ENCODE results near the gene UBAP2L. TPM values are rescaled to one million over a fixed set of nuclear protein-coding genes. Genes with fewer than 3 reads are reported as not detected.
A peak's percentile ranks its signal among the peaks of the same experiment; 100 is the strongest.
"Not testable (repeated sequence)": the region's sequence is repeated elsewhere in the genome, so short reads cannot be mapped to it uniquely, and the experiment has no call there.

The UBAP2L gene
- total and polyA plus RNA-seq, 9 of the 15 experiments (the other 6 are each of a cell fraction or from before 2014, with no cell fraction given): 75.0 to 245 (median 119) TPM

DNA sequence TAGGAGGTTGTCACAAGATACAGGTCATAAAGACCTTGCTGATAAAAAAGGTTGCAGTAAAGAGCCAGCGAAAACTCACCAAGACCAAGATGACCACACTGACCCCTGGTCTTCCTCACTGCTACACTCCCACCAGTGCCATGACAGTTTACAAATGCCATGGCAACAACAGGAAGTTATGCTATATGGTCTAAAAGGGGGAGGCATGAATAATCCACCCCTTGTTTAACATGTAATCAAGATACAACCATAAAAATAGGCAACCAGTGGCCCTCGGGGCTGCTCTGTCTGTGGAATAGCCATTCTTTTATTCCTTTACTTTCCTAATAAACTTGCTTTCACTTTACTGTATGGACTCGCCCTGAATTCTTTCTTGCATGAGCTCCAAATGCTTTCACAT is 93.5 kb downstream of the UBAP2L start:
- H3K4me3 ChIP-seq; CTCF ChIA-PET (ENCODE audit: low intra/inter-chr PET ratio); H2AFZ ChIP-seq (ENCODE audit: low read depth, low read length); H3K9me1 ChIP-seq (ENCODE audit: control insufficient read depth, insufficient read depth, low read length); H3K9me3 ChIP-seq (replicated peaks; ENCODE audit: control insufficient read depth, insufficient read depth, low read depth, low read length); DNase-seq (ENCODE audit: extremely low read depth in 1 of 4, low spot score in 3 of 4); H4K20me1 ChIP-seq (replicated peaks; ENCODE audit: control insufficient read depth, insufficient read depth, low read length); H3K27me3 ChIP-seq (ENCODE audit: control insufficient read depth in 2 of 2, insufficient read depth in 2 of 2, low read length in 2 of 2); ATAC-seq; H3K27ac ChIP-seq (ENCODE audit: extremely low read depth, low read depth, low read length); H3K79me2 ChIP-seq (ENCODE audit: control insufficient read depth, insufficient read depth, low read length); FAIRE-seq; H3K36me3 ChIP-seq (ENCODE audit: control insufficient read depth, insufficient read depth, low read length); in situ Hi-C loops (cut with MboI); H3K9ac ChIP-seq (ENCODE audit: insufficient read depth in 1 of 2, low read depth in 2 of 2, low read length in 2 of 2); BruUV-seq (replicated peaks); H3K4me2 ChIP-seq (ENCODE audit: insufficient read depth, low read length); intact Hi-C loops (cut with micrococcal nuclease): not testable (repeated sequence)
- POLR2A ChIA-PET: interaction anchor here (1.5 kb wide), 1 partner anchor 23 kb away, joined by 3 read pairs; no protein-coding TSS in a partner anchor
- 48% methylated on average over 3 of the region's 3 CpGs for WGBS (ENCODE audit: insufficient coverage, low coverage, missing lambda C conversion rate)
- peak in 1 of 3 experiments; percentile 24 for TF ChIP-seq YY1 (IDR thresholded peaks at IDR 0.05; ENCODE audit: borderline replicate concordance in 1 of 3, control insufficient read depth in 1 of 3, extremely low read depth in 1 of 3, insufficient read depth in 3 of 3, insufficient read length in 1 of 3, insufficient replicate concordance in 2 of 3, low read depth in 1 of 3, low read length in 2 of 3)
- peak; percentile 78 for TF ChIP-seq RFX1 (IDR thresholded peaks at IDR 0.05)
- TF ChIP-seq, protein P1, sequence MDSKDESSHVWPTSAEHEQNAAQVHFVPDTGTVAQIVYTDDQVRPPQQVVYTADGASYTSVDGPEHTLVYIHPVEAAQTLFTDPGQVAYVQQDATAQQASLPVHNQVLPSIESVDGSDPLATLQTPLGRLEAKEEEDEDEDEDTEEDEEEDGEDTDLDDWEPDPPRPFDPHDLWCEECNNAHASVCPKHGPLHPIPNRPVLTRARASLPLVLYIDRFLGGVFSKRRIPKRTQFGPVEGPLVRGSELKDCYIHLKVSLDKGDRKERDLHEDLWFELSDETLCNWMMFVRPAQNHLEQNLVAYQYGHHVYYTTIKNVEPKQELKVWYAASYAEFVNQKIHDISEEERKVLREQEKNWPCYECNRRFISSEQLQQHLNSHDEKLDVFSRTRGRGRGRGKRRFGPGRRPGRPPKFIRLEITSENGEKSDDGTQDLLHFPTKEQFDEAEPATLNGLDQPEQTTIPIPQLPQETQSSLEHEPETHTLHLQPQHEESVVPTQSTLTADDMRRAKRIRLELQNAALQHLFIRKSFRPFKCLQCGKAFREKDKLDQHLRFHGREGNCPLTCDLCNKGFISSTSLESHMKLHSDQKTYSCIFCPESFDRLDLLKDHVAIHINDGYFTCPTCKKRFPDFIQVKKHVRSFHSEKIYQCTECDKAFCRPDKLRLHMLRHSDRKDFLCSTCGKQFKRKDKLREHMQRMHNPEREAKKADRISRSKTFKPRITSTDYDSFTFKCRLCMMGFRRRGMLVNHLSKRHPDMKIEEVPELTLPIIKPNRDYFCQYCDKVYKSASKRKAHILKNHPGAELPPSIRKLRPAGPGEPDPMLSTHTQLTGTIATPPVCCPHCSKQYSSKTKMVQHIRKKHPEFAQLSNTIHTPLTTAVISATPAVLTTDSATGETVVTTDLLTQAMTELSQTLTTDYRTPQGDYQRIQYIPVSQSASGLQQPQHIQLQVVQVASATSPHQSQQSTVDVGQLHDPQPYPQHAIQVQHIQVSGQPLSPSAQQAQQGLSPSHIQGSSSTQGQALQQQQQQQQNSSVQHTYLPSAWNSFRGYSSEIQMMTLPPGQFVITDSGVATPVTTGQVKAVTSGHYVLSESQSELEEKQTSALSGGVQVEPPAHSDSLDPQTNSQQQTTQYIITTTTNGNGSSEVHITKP (IDR thresholded peaks at IDR 0.05; ENCODE audit: partially characterized antibody): peak; percentile 15
- peaks cover 19% of the 10 kb centered on the region in 2 experiments; a peak in 4 of 5 replicates for H3K4me1 ChIP-seq (replicated peaks in 1 of 2; ENCODE audit: control insufficient read depth in 2 of 2, insufficient read depth in 2 of 2, low read length in 2 of 2)
